ENCODE data around the gene GNPNAT1. TPM values are rescaled to one million over a fixed set of nuclear protein-coding genes. Genes with fewer than 3 reads are reported as not detected.

GNPNAT1 gene
- 12.0 TPM for total RNA-seq (ENCODE audit: unreplicated experiment)
- long read RNA-seq, transcript GNPNAT1-201 (6 exons, 3,860 nt): major isoform, 6 of 7 reads
- long read RNA-seq, partial matches to known transcripts: 0 of 7 reads
- long read RNA-seq, other reads (novel, unspliced or antisense): 0 of 7 reads

DNA sequence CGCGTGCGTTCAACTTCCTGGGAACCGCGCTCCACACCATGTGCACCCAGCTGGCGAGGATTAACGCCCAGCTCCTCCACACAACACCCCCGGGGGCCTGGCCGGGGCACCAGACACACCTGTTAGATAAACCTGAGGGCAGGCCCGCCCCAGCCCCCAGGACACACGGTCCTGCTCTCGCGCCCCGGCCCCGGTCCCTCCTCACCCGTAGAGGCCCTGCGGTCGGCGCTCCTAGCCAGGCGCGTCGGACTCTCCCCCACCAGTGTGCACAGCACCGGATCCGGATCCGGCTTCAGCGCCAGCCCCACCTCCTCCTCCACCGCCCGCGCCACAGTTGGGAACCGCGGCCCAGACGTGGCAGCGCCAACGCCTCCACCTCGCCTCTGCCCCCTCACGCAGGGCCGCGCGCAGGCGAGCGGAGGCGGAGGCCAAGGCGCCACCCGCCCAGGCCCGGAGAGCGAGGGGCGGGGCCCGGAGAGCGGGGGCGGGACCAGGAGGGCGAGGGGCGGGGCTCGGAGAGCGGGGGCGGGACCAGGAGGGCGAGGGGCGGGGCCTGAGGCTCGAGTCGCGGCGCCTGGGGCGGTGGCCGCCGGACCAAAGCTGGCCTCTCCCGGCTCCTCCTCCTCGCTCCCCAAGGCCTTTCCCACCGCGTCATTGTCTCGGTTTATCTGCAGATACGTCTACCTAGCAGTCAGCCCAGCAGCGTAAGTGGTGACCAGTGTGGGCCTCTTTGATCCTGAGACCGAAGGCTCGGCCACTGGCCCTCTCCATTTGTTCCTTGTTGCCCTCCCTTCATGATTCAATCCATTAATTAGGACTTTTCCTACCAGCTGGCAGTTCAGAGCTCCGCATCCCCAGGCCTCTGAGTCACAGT is at the start of gene GNPNAT1:
Gene GNPNAT1, minus strand, starts transcription at position 385 of the 874 bp plus-strand sequence. CDS start 6,957 bp downstream, outside the sequence.
- DNase-seq (ENCODE audit: low spot score): peak; percentile 84
- H3K9me3 Mint-ChIP-seq (ENCODE audit: unreplicated experiment): no peaks in the 10 kb centered on the region
- H3K27me3 Mint-ChIP-seq (ENCODE audit: unreplicated experiment): peaks cover 10% of the 10 kb centered on the region
- peak within 1 kb of the TSS; percentile 96 for H3K27ac Mint-ChIP-seq (ENCODE audit: unreplicated experiment)
- peaks cover 18% of the 10 kb centered on the region for H3K4me1 Mint-ChIP-seq (ENCODE audit: unreplicated experiment)
- H3K4me3 Mint-ChIP-seq (ENCODE audit: unreplicated experiment): peak within 1 kb of the TSS; percentile 93
- no peak for TF ChIP-seq CTCF (IDR thresholded peaks at IDR 0.05; ENCODE audit: unreplicated experiment)
- peaks cover 3% of the 10 kb centered on the region for H3K36me3 Mint-ChIP-seq (ENCODE audit: low read depth, unreplicated experiment)

GRCh38 chr14:52840877-52841276 is 49.5 kb upstream of the GNPNAT1 start:
- no peak overlapping the region for H3K27ac Mint-ChIP-seq (ENCODE audit: unreplicated experiment)
- no peaks in the 10 kb centered on the region for H3K36me3 Mint-ChIP-seq (ENCODE audit: low read depth, unreplicated experiment)
- no peak overlapping the region for H3K4me3 Mint-ChIP-seq (ENCODE audit: unreplicated experiment)

GRCh38 chr14:52837451-52837850 is 46.0 kb upstream of the GNPNAT1 start:
- Mint-ChIP-seq H3K36me3 (ENCODE audit: low read depth, unreplicated experiment) (no peaks in the 10 kb centered on the region), H3K27me3 (ENCODE audit: unreplicated experiment) (peaks cover 3% of the 10 kb centered on the region), H3K27ac (ENCODE audit: unreplicated experiment) (no peak overlapping the region), H3K4me1 (ENCODE audit: unreplicated experiment) (no peaks in the 10 kb centered on the region), H3K4me3 (ENCODE audit: unreplicated experiment) (no peak overlapping the region), H3K9me3 (ENCODE audit: unreplicated experiment) (no peaks in the 10 kb centered on the region)
- TF ChIP-seq CTCF (IDR thresholded peaks at IDR 0.05; ENCODE audit: unreplicated experiment): no peak
- no peak for DNase-seq (ENCODE audit: low spot score)

More at GRCh38 chr14:52840877-52841276, 49.5 kb upstream of the GNPNAT1 start:
- no peak for TF ChIP-seq CTCF (IDR thresholded peaks at IDR 0.05; ENCODE audit: unreplicated experiment)
- H3K27me3 Mint-ChIP-seq (ENCODE audit: unreplicated experiment): peaks cover 3% of the 10 kb centered on the region
- H3K4me1 Mint-ChIP-seq (ENCODE audit: unreplicated experiment): peaks cover 13% of the 10 kb centered on the region
- no peak for DNase-seq (ENCODE audit: low spot score)
- H3K9me3 Mint-ChIP-seq (ENCODE audit: unreplicated experiment): no peaks in the 10 kb centered on the region

DNA sequence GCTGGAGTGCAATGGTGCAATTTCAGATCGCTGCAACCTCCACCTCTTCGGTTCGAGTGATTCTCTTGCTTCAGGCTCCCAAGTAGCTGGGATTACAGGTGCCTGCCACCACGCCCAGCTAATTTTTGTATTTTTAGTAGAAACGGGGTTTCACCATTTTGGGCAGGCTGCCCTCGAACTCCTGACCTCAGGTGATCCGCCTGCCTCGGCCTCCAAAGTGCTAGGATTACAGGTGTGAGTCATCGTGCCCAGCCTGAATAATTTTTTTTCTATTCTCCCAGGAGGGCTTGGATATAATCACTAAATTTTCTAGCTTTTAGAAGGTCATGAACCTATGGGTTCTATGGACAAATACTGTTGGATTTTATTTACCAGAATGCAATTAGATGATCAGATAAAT is 44.7 kb upstream of the GNPNAT1 start:
- Mint-ChIP-seq H3K27ac (ENCODE audit: unreplicated experiment) (no peak overlapping the region), H3K4me3 (ENCODE audit: unreplicated experiment) (no peak overlapping the region), H3K27me3 (ENCODE audit: unreplicated experiment) (peaks cover 3% of the 10 kb centered on the region), H3K36me3 (ENCODE audit: low read depth, unreplicated experiment) (no peaks in the 10 kb centered on the region), H3K9me3 (ENCODE audit: unreplicated experiment) (no peaks in the 10 kb centered on the region), H3K4me1 (ENCODE audit: unreplicated experiment) (peaks cover 9% of the 10 kb centered on the region)
- no peak for DNase-seq (ENCODE audit: low spot score)
- no peak for TF ChIP-seq CTCF (IDR thresholded peaks at IDR 0.05; ENCODE audit: unreplicated experiment)

All from endothelial cell (in vitro differentiated cells).